ENCODE measurements around the gene BCAR3. TPM values are rescaled to one million over a fixed set of nuclear protein-coding genes. Genes with fewer than 3 reads are reported as not detected.

Gene BCAR3
- 1 to 10 TPM in 2 of 3 donors, under 1 TPM in 1; 0.52 to 6.5 (median 2.4) TPM for total RNA-seq
- 3.7 TPM for total RNA-seq (2013)

DNA sequence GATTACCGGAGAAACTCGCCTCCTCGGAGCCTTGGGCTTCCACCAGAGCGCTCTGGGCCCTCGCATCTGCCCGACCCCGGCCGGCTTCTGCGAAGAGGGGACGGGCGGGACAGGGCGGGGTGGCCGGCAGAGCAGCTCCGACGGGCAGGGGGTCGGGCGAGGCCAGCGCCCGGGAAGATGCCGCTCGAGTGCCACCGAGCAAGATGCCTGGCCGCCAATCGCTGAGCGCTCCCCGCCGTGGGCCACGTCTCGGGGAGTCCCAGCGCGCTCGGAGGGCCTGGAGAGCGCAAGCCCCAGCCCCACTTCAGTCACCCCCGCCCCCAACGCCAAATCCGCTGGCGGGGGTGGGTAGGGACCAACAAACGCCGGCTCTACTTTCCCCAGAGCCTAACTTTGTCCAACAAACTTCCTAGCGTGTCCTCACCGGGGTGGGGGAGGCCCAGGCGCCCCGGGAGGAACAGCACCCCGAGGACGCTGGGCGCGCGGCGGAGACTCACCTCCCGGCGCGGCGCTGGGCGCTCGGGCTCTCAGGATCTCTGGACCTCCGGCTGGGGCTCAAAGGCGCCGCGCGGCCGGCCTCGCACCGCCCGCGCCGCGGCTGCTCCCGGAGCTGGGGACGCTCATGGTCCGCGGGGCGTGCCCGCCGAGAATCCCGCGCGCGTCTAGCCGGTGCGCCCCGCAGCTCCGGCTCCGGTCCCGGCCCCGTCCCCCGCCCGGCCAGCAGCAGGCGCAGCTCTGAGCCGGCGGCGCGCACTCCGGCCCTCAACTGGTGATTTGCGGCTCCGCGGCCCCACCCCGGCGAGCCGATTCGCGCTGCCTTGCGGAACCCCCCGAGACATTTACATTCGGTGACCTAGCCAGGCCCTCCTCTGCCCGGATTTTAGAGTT, at the start of gene BCAR3:
Gene BCAR3 (minus strand): TSS at position 737 of the 888 bp plus-strand sequence. CDS start 6,907 bp downstream, outside the sequence.
- ATAC-seq = peak; percentile 66 to 73 (median 70)
- peak within 1 kb of the TSS; percentile 56 for H3K4me3 ChIP-seq (ENCODE audit: low read length)
- H3K27ac Mint-ChIP-seq = peak within 1 kb of the TSS in 1 of 2 donors; percentile 36

DNA sequence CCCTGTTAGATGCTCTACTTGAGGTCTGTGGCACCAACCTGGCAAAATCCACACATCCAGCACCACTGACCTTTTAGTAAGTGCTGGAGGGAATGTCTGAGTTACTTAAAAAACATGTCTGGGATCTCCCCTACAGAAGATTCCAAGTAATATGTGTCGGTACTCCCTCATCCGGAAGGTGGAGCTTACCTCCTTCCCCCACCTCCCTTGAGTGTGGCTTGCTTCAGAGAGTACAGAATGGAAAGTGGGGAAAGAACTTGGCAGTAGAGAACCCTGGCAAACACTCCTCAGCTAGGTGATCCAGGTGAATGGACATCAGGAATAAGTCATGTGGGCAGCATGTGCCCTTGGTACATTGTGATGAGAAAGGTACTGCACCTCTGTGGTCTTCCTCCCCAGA, 49.0 kb upstream of the BCAR3 start:
- no peak overlapping the region for H3K27ac ChIP-seq (ENCODE audit: low read length)
- WGBS (ENCODE audit: insufficient coverage) = no CpG with 5 or more reads among the region's 2 CpGs
- H3K36me3 Mint-ChIP-seq = no peaks in the 10 kb centered on the region

More for the DNA sequence above, at the start of gene BCAR3:
- intact Hi-C loops (cut with micrococcal nuclease) = loop anchor here (2.0 kb wide), 1 partner anchor 133 kb away; no protein-coding TSS in a partner anchor
- peak; percentile 9 to 25 for DNase-seq
- Mint-ChIP-seq H3K9me3 (no peaks in the 10 kb centered on the region), H3K4me3 (peak within 1 kb of the TSS; percentile 92), H3K36me3 (no peaks in the 10 kb centered on the region), H3K27me3 (ENCODE audit: low read depth in 2 of 2) (peaks cover 12 to 27% of the 10 kb centered on the region in 2 donors), H3K4me1 (peaks cover 6 to 13% of the 10 kb centered on the region in 2 donors)
- H3K27me3 ChIP-seq (ENCODE audit: control insufficient read depth, insufficient read depth, low read length) = peaks cover 5% of the 10 kb centered on the region
- no peak within 1 kb of the TSS for H3K27ac ChIP-seq (ENCODE audit: low read length)
- TF ChIP-seq, protein P1, sequence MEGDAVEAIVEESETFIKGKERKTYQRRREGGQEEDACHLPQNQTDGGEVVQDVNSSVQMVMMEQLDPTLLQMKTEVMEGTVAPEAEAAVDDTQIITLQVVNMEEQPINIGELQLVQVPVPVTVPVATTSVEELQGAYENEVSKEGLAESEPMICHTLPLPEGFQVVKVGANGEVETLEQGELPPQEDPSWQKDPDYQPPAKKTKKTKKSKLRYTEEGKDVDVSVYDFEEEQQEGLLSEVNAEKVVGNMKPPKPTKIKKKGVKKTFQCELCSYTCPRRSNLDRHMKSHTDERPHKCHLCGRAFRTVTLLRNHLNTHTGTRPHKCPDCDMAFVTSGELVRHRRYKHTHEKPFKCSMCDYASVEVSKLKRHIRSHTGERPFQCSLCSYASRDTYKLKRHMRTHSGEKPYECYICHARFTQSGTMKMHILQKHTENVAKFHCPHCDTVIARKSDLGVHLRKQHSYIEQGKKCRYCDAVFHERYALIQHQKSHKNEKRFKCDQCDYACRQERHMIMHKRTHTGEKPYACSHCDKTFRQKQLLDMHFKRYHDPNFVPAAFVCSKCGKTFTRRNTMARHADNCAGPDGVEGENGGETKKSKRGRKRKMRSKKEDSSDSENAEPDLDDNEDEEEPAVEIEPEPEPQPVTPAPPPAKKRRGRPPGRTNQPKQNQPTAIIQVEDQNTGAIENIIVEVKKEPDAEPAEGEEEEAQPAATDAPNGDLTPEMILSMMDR (IDR thresholded peaks at IDR 0.05) = no peak
- WGBS (ENCODE audit: insufficient coverage) = under 1% methylated on average over 105 of the region's 105 CpGs
- H3K9me3 ChIP-seq (ENCODE audit: control insufficient read depth, insufficient read depth, low read length) = no peaks in the 10 kb centered on the region
- H3K4me1 ChIP-seq (ENCODE audit: control insufficient read depth, insufficient read depth, low read length) = peaks cover 13% of the 10 kb centered on the region
- no peaks in the 10 kb centered on the region for H3K36me3 ChIP-seq (ENCODE audit: control insufficient read depth, insufficient read depth, low read length)

DNA sequence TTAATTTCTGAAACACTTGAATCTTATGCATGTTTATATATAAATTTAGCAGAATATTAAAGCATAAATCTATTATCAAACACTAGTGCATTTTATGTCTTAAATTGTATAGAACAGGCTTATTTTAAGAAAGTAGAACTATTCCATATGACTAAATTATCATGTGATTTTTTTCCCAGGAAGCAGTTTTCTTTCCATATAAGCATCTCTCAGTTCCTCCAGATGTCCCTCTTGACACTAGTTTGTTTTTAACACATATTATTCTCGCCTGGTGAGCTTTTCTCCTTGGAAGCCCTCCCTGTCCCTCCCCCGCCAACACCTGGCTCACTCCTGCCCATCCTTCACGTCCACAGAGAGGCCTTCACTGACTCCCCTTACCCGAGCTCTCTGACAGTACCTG, 48.3 kb upstream of the BCAR3 start:
- no peaks in the 10 kb centered on the region for H3K4me1 ChIP-seq (ENCODE audit: control insufficient read depth, insufficient read depth, low read length)
- Mint-ChIP-seq H3K4me1 (peaks cover 0 to 9% of the 10 kb centered on the region in 2 donors), H3K27me3 (ENCODE audit: low read depth in 2 of 2) (no peaks in the 10 kb centered on the region), H3K36me3 (no peaks in the 10 kb centered on the region), H3K9me3 (no peaks in the 10 kb centered on the region), H3K27ac (no peak overlapping the region), H3K4me3 (no peak overlapping the region)
- H3K27ac ChIP-seq (ENCODE audit: low read length) = no peak overlapping the region
- 82% methylated on average over 4 of the region's 4 CpGs for WGBS (ENCODE audit: insufficient coverage)
- H3K4me3 ChIP-seq (ENCODE audit: low read length) = no peak overlapping the region
- ATAC-seq = no peak
- H3K36me3 ChIP-seq (ENCODE audit: control insufficient read depth, insufficient read depth, low read length) = no peaks in the 10 kb centered on the region
- no peaks in the 10 kb centered on the region for H3K27me3 ChIP-seq (ENCODE audit: control insufficient read depth, insufficient read depth, low read length)
- TF ChIP-seq, protein P1 (IDR thresholded peaks at IDR 0.05) = no peak
- intact Hi-C loops (cut with micrococcal nuclease) = no loop called here
- DNase-seq = no peak
- H3K9me3 ChIP-seq (ENCODE audit: control insufficient read depth, insufficient read depth, low read length) = no peaks in the 10 kb centered on the region

More for the DNA sequence above, 49.0 kb upstream of the BCAR3 start:
- DNase-seq (no peak), ATAC-seq (no peak)
- no peaks in the 10 kb centered on the region for H3K27me3 Mint-ChIP-seq (ENCODE audit: low read depth in 2 of 2)
- H3K4me3 Mint-ChIP-seq = no peak overlapping the region
- no peaks in the 10 kb centered on the region for H3K9me3 ChIP-seq (ENCODE audit: control insufficient read depth, insufficient read depth, low read length)
- no peaks in the 10 kb centered on the region for H3K27me3 ChIP-seq (ENCODE audit: control insufficient read depth, insufficient read depth, low read length)
- intact Hi-C loops (cut with micrococcal nuclease) = no loop called here
- H3K4me3 ChIP-seq (ENCODE audit: low read length) = no peak overlapping the region
- H3K36me3 ChIP-seq (ENCODE audit: control insufficient read depth, insufficient read depth, low read length) = no peaks in the 10 kb centered on the region
- H3K27ac Mint-ChIP-seq = no peak overlapping the region
- H3K4me1 Mint-ChIP-seq = peaks cover 0 to 9% of the 10 kb centered on the region in 2 donors
- no peaks in the 10 kb centered on the region for H3K9me3 Mint-ChIP-seq
- TF ChIP-seq, protein P1 (IDR thresholded peaks at IDR 0.05) = no peak
- no peaks in the 10 kb centered on the region for H3K4me1 ChIP-seq (ENCODE audit: control insufficient read depth, insufficient read depth, low read length)

All from natural killer cell (primary cell).